Omental fat pad (tissue), 4 donors: ENCODE measurements around the gene BRMS1L. TPM values are rescaled to one million over a fixed set of nuclear protein-coding genes. Genes with fewer than 3 reads are reported as not detected.
A peak's percentile ranks its signal among the peaks of the same experiment; 100 is the strongest.
"Not testable (repeated sequence)": the region's sequence is repeated elsewhere in the genome, so short reads cannot be mapped to it uniquely, and the experiment has no call there.

Experiments used
- ATAC-seq: fragments of 150-250 bp; one replicate; pipeline ENCODE4 v1.9.1; 2016; ENCODE audit warnings: mild to moderate bottlenecking, moderate library complexity; ENCODE audit not compliant: low FRiP score
- DNase-seq: peaks from one replicate; pipeline ENCODE4 v3.0.0-alpha.2; 2019; ENCODE audit warnings: low spot score
- total RNA-seq, 4 donors: library from RNA; depleted of rRNA; stranded (reverse); fragments of >200 nt; gene quantifications; one replicate each; pipeline ENCODE4 v1.1.0, GENCODE V29; 2016
- TF ChIP-seq, protein P1 (sequence below), 3 donors: fragments of 450-650 bp; IDR thresholded peaks; one replicate each; pipeline ENCODE4 v1.5.1; 2016 to 2017; ENCODE audit warnings: antibody characterized with exemption in 3 of 3, mild to moderate bottlenecking in 3 of 3, moderate library complexity in 2 of 3

BRMS1L gene
- total RNA-seq, 4 donors from 2014 or later, result 4.0 to 9.1 (median 5.6) TPM

- TF ChIP-seq, protein P1, sequence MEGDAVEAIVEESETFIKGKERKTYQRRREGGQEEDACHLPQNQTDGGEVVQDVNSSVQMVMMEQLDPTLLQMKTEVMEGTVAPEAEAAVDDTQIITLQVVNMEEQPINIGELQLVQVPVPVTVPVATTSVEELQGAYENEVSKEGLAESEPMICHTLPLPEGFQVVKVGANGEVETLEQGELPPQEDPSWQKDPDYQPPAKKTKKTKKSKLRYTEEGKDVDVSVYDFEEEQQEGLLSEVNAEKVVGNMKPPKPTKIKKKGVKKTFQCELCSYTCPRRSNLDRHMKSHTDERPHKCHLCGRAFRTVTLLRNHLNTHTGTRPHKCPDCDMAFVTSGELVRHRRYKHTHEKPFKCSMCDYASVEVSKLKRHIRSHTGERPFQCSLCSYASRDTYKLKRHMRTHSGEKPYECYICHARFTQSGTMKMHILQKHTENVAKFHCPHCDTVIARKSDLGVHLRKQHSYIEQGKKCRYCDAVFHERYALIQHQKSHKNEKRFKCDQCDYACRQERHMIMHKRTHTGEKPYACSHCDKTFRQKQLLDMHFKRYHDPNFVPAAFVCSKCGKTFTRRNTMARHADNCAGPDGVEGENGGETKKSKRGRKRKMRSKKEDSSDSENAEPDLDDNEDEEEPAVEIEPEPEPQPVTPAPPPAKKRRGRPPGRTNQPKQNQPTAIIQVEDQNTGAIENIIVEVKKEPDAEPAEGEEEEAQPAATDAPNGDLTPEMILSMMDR (IDR thresholded peaks at IDR 0.05), result no peak
- DNase-seq (no peak), ATAC-seq (no peak)
Measured at GRCh38 chr14:35810963-35811362, 15.2 kb upstream of the BRMS1L start.

DNA sequence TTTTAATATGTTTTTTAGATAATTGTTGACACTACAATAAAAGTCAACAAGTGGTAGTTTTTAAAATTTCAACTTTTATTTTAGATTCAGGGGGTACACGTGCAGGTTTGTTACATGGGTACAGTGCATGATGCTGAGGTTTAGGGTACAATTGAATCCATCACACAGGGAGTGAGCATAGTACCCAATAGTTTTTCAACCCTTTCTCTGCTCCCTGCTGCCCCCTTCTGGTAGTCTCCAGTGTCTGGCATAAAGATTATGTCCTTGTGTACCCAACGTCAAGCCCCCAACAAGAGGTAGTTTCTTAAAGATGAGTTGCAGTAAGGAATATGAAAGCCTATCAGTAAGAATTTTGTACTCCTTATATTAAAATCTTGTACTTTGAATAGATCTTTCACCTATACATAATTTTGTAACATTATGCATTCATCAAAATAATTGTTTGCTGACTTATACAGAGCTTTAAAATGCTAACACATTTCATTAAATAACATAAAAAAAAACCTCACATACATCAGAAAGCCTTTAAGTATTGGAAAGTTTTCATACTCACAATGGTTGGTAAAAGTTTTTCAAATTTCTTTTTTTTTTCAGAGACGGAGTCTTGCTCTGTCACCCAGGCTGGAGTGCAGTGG is 11.7 kb upstream of the BRMS1L start:
- no peak for ATAC-seq

DNA sequence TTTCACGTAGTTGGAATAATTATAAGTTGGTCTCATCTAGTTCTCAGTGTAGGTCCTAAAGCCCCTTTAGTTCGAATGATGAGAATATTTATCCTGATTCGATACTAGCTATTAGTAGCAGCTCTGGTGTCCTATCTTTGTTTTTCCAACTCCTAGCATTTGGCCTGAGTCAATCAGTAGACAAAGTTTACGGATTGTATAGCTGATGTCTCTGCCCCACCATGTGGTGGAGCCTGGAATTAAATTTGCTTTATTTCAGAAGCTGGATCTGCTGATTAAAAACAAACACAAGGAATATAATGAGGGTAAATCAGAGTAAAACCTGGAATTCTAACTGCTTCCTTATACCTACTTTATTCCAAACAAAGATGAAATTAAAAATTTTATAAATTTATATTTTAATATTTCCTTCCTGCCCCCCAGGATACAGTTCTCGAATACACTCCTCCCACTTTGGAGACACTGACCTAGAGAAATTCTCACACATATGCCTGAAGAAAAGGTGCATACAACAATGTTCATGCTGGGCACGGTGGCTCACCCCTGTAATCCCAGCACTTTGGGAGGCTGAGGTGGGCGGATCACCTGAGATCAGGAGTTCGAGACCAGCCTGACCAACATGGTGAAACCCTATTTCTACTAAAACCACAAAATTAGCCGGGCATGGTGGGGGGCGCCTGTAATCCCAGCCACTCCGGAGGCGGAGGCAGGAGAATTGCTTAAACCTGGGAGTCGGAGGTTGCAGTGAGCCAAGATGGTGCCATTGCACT is 7.6 kb upstream of the BRMS1L start:
- ATAC-seq, result no peak
- TF ChIP-seq, protein P1 (IDR thresholded peaks at IDR 0.05), result no peak
- DNase-seq, result no peak

More for the DNA sequence above, 11.7 kb upstream of the BRMS1L start:
- peak; percentile 53 for DNase-seq
- TF ChIP-seq, protein P1 (IDR thresholded peaks at IDR 0.05), result no peak

- TF ChIP-seq, protein P1 (IDR thresholded peaks at IDR 0.05), result no peak
- no peak for DNase-seq
- ATAC-seq, result no peak
Measured at GRCh38 chr14:35819591-35820540, 6.3 kb upstream of the BRMS1L start.

DNA sequence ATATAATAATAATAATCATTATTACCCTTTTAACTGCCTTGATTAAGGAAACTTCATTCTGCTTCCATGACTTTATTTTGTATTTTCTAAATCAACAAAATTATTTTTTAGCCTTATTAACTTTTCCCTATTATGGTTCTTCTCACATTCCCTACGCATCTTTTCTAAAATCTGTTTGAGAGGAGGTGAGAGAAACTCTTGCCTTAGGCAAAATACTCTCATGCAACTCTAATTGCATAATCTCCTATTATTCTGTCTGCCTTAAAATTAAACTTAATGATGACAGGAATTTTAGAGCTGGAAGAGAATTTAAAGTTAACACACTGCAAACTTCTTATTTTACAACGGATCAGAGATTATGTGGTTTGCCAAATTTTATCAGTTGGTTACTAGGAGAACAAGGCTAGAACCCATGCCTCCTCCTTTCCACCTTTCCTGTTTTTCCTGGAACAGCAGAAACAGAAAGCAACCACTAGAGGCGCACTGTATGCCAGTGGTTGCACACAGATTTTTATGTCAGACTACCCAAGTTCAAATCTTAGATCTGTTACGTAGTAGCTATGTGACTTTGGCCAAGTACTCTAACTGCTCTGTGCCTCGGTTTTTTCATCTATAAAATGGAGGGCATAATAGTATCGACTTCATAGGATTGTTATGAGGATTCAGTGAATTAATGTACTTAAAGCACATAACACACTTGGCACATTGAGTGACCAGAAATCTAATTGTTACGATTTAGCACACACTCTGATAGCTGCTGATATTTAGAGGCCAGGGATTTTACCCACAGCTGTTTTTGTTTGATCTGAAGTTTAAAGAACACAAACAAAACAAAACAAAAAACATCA is 4.3 kb upstream of the BRMS1L start:
- TF ChIP-seq, protein P1 (IDR thresholded peaks at IDR 0.05), result peak in 1 of 3 donors; percentile 14
- ATAC-seq, result no peak
- DNase-seq, result no peak

DNA sequence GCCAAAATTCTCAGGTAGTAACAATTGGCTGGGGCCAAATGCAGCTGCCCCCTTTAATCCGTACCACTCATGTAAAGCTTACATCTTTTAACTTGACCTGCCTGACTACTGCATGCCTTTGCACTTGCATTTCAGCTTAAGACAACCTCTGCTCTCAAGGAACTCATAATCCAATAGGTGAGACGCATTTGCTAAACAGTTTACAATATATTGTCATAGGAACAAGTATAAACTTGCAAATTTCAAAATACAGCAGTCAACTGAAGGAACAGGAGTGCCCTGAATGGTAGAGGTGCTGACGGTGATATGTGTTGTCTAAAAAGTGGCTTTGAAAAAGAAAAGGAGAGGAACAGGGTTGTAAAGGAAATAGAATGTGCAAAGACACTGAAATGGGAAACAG is 3.6 kb upstream of the BRMS1L start:
- TF ChIP-seq, protein P1 (IDR thresholded peaks at IDR 0.05), result no peak
- ATAC-seq (no peak), DNase-seq (no peak)

- not testable (repeated sequence) for DNase-seq, ATAC-seq
Measured at GRCh38 chr14:35824446-35825165, 1.5 kb upstream of the BRMS1L start.
